HepG2 (cell line): ENCODE results near the gene MAML1. TPM values are rescaled to one million over a fixed set of nuclear protein-coding genes. Genes with fewer than 3 reads are reported as not detected.

Source experiments
- ARNTL ChIP-seq: sonication (generic); formaldehyde crosslinking; IDR thresholded peaks from 2 replicates; pipeline ENCODE4 v1.4.0; 2020; ENCODE audit warnings: mild to moderate bottlenecking, missing genetic modification reagents
- FOSL2 ChIP-seq: sonication (generic); formaldehyde crosslinking; IDR thresholded peaks from 2 replicates; pipeline ENCODE4 v1.4.0; 2020; ENCODE audit warnings: missing genetic modification reagents
- MXD4 ChIP-seq: IDR thresholded peaks from 2 replicates; pipeline ENCODE4 v1.6.1; 2016; ENCODE audit warnings: mild to moderate bottlenecking, missing biosample characterization, missing genetic modification reagents
- MYPOP ChIP-seq: sonication (generic); formaldehyde crosslinking; IDR thresholded peaks from 2 replicates; pipeline ENCODE4 v1.8.1; 2023; ENCODE audit warnings: mild to moderate bottlenecking, moderate library complexity, missing genetic modification reagents
- RBAK ChIP-seq: sonication (generic); formaldehyde crosslinking; IDR thresholded peaks from 2 replicates; pipeline ENCODE4 v1.5.1; 2020; ENCODE audit warnings: mild to moderate bottlenecking, missing genetic modification reagents
- RXRA ChIP-seq: sonication (generic); formaldehyde crosslinking; IDR thresholded peaks from 2 replicates; pipeline ENCODE4 v1.5.1; 2020; ENCODE audit warnings: missing genetic modification reagents
- SRY ChIP-seq: sonication (generic); formaldehyde crosslinking; IDR thresholded peaks from 2 replicates; pipeline ENCODE4 v1.8.0; 2022; ENCODE audit warnings: mild to moderate bottlenecking, missing genetic modification reagents
- STAG1 ChIP-seq: sonication (generic); formaldehyde crosslinking; IDR thresholded peaks from 2 replicates; pipeline ENCODE4 v1.4.0; 2020; ENCODE audit warnings: missing genetic modification reagents
- TARDBP ChIP-seq: sonication (generic); formaldehyde crosslinking; IDR thresholded peaks from 2 replicates; pipeline ENCODE4 v1.8.0; 2022; ENCODE audit warnings: mild to moderate bottlenecking, missing genetic modification reagents
- ZFP36L1 ChIP-seq: sonication (generic); formaldehyde crosslinking; IDR thresholded peaks from 2 replicates; pipeline ENCODE4 v1.8.0; 2022; ENCODE audit warnings: mild to moderate bottlenecking, missing genetic modification reagents, moderate library complexity
- ZNF225 ChIP-seq: sonication (generic); formaldehyde crosslinking; IDR thresholded peaks from 2 replicates; pipeline ENCODE4 v1.4.0; 2020; ENCODE audit warnings: mild to moderate bottlenecking, missing genetic modification reagents
- ZNF276 ChIP-seq: sonication (generic); formaldehyde crosslinking; IDR thresholded peaks from 2 replicates; pipeline ENCODE4 v1.4.0; 2020; ENCODE audit warnings: mild to moderate bottlenecking, low read depth, missing genetic modification reagents
- ZNF335 ChIP-seq: sonication (generic); formaldehyde crosslinking; IDR thresholded peaks from 2 replicates; pipeline ENCODE4 v1.4.0; 2020; ENCODE audit warnings: missing genetic modification reagents
- ZNF350 ChIP-seq: sonication (generic); formaldehyde crosslinking; IDR thresholded peaks from 2 replicates; pipeline ENCODE4 v1.4.0; 2020; ENCODE audit warnings: mild to moderate bottlenecking, low read depth, missing genetic modification reagents, borderline replicate concordance
- ZNF431 ChIP-seq: sonication (generic); formaldehyde crosslinking; IDR thresholded peaks from 2 replicates; pipeline ENCODE4 v1.9.0; 2022; ENCODE audit warnings: missing genetic modification reagents, low read depth, mild to moderate bottlenecking, borderline replicate concordance
- ZNF607 ChIP-seq: sonication (generic); formaldehyde crosslinking; IDR thresholded peaks from 2 replicates; pipeline ENCODE4 v1.5.1; 2020; ENCODE audit warnings: missing genetic modification reagents, mild to moderate bottlenecking, borderline replicate concordance
- ZNF737 ChIP-seq: sonication (generic); formaldehyde crosslinking; IDR thresholded peaks from 2 replicates; pipeline ENCODE4 v1.5.0; 2020; ENCODE audit warnings: missing genetic modification reagents, mild to moderate bottlenecking, borderline replicate concordance
- ZNF768 ChIP-seq: sonication (generic); formaldehyde crosslinking; IDR thresholded peaks from 2 replicates; pipeline ENCODE4 v1.4.0; 2020; ENCODE audit warnings: missing genetic modification reagents
- ZNF816 ChIP-seq: sonication (generic); formaldehyde crosslinking; IDR thresholded peaks from 2 replicates; pipeline ENCODE4 v1.8.0; 2022; ENCODE audit warnings: missing genetic modification reagents, mild to moderate bottlenecking, borderline replicate concordance
- ZNF891 ChIP-seq: sonication (generic); formaldehyde crosslinking; IDR thresholded peaks from 2 replicates; pipeline ENCODE4 v1.5.0; 2020; ENCODE audit warnings: mild to moderate bottlenecking, missing genetic modification reagents
- polyA plus RNA-seq, 8 experiments: library from polyadenylated mRNA; depleted of rRNA in 3 of 8; stranded (reverse) in 7 of 8; unstranded in 1 of 8; fragments of >200 nt; fragmentation: Illumina TruSeq in 4 of 8; extraction: Trizol in 4 of 8; gene quantifications; 2 replicates each; pipeline versions ENCODE4 v1.2.1 to v1.2.3, GENCODE V29; 2011 to 2016; ENCODE audit warnings: low read depth in 4 of 8, missing spikeins in 1 of 8, mixed read lengths in 1 of 8; ENCODE audit not compliant: insufficient read depth in 1 of 8
- total RNA-seq, 5 experiments: library from RNA; depleted of rRNA; stranded (reverse); fragments of >200 nt; fragmentation: Illumina TruSeq; extraction: Trizol; gene quantifications; 2 replicates each; pipeline ENCODE4 v1.2.3, GENCODE V29; 2016; ENCODE audit warnings: low read depth in 1 of 5
- TF ChIP-seq, protein P1 (sequence below): sonication (generic); formaldehyde crosslinking; IDR thresholded peaks from 2 replicates; pipeline ENCODE4 v1.5.1; 2020; ENCODE audit warnings: missing genetic modification reagents, mild to moderate bottlenecking, borderline replicate concordance
- TF ChIP-seq, protein P2 (sequence below): sonication (generic); formaldehyde crosslinking; IDR thresholded peaks from 2 replicates; pipeline ENCODE4 v1.5.1; 2020; ENCODE audit warnings: mild to moderate bottlenecking, missing genetic modification reagents, moderate library complexity
- TF ChIP-seq, protein P3 (sequence below): IDR thresholded peaks from 2 replicates; pipeline ENCODE4 v1.6.1; 2016; ENCODE audit warnings: mild to moderate bottlenecking, missing biosample characterization, missing genetic modification reagents
- TF ChIP-seq, protein P4 (sequence below): IDR thresholded peaks from 2 replicates; pipeline ENCODE4 v1.6.1; 2016; ENCODE audit warnings: control low read depth

The MAML1 gene
- total and polyA plus RNA-seq, 2 of the 13 experiments (the other 11 are each of a cell fraction or from before 2014, with no cell fraction given), result 10.0 to 10.8 TPM

- TF ChIP-seq, protein P1, sequence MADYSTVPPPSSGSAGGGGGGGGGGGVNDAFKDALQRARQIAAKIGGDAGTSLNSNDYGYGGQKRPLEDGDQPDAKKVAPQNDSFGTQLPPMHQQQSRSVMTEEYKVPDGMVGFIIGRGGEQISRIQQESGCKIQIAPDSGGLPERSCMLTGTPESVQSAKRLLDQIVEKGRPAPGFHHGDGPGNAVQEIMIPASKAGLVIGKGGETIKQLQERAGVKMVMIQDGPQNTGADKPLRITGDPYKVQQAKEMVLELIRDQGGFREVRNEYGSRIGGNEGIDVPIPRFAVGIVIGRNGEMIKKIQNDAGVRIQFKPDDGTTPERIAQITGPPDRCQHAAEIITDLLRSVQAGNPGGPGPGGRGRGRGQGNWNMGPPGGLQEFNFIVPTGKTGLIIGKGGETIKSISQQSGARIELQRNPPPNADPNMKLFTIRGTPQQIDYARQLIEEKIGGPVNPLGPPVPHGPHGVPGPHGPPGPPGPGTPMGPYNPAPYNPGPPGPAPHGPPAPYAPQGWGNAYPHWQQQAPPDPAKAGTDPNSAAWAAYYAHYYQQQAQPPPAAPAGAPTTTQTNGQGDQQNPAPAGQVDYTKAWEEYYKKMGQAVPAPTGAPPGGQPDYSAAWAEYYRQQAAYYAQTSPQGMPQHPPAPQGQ (CRISPR knock-in tag), result no peak
- TF ChIP-seq ZNF350 (peak; percentile 67; the same call in 1 of the 2 replicates), SRY (0 out of 2 replicates have a peak, but pooled peaks have one; percentile 57), ZNF335 (CRISPR knock-in tag) (no peak), MYPOP (CRISPR knock-in tag) (peak; percentile 54), ZNF276 (no peak), ZNF607 (CRISPR knock-in tag) (0 out of 2 replicates have a peak, but pooled peaks have one; percentile 76), TARDBP (CRISPR knock-in tag) (no peak), ZNF816 (CRISPR knock-in tag) (no peak), RBAK (CRISPR knock-in tag) (no peak), RXRA (CRISPR knock-in tag) (no peak), MXD4 (CRISPR knock-in tag) (no peak), ZNF225 (CRISPR knock-in tag) (0 out of 2 replicates have a peak, but pooled peaks have one; percentile 19), ZFP36L1 (CRISPR knock-in tag) (no peak), ARNTL (no peak), STAG1 (CRISPR knock-in tag) (no peak), ZNF431 (CRISPR knock-in tag) (no peak), ZNF891 (peak; percentile 65; the same call in 1 of the 2 replicates), FOSL2 (CRISPR knock-in tag) (peak; percentile 18), ZNF768 (CRISPR knock-in tag) (no peak), ZNF737 (CRISPR knock-in tag) (no peak)
- TF ChIP-seq, protein P2, sequence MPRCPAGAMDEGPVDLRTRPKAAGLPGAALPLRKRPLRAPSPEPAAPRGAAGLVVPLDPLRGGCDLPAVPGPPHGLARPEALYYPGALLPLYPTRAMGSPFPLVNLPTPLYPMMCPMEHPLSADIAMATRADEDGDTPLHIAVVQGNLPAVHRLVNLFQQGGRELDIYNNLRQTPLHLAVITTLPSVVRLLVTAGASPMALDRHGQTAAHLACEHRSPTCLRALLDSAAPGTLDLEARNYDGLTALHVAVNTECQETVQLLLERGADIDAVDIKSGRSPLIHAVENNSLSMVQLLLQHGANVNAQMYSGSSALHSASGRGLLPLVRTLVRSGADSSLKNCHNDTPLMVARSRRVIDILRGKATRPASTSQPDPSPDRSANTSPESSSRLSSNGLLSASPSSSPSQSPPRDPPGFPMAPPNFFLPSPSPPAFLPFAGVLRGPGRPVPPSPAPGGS (CRISPR knock-in tag), result no peak
- TF ChIP-seq, protein P3, sequence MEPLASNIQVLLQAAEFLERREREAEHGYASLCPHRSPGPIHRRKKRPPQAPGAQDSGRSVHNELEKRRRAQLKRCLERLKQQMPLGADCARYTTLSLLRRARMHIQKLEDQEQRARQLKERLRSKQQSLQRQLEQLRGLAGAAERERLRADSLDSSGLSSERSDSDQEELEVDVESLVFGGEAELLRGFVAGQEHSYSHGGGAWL (CRISPR knock-in tag), result peak; percentile 74
- TF ChIP-seq, protein P4, sequence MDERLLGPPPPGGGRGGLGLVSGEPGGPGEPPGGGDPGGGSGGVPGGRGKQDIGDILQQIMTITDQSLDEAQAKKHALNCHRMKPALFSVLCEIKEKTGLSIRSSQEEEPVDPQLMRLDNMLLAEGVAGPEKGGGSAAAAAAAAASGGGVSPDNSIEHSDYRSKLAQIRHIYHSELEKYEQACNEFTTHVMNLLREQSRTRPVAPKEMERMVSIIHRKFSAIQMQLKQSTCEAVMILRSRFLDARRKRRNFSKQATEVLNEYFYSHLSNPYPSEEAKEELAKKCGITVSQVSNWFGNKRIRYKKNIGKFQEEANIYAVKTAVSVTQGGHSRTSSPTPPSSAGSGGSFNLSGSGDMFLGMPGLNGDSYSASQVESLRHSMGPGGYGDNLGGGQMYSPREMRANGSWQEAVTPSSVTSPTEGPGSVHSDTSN (CRISPR knock-in tag), result peak; percentile 93
Observed at GRCh38 chr5:179732412-179732917, at the start of gene MAML1 (continued).
